Kidney capillary endothelial cell (primary cell): ENCODE measurements around the gene CCNO.

Experiments used
- DNase-seq: peaks from one replicate; pipeline ENCODE4 v3.0.0-alpha.2; 2018; ENCODE audit warnings: low spot score

The CCNO gene, protein sequence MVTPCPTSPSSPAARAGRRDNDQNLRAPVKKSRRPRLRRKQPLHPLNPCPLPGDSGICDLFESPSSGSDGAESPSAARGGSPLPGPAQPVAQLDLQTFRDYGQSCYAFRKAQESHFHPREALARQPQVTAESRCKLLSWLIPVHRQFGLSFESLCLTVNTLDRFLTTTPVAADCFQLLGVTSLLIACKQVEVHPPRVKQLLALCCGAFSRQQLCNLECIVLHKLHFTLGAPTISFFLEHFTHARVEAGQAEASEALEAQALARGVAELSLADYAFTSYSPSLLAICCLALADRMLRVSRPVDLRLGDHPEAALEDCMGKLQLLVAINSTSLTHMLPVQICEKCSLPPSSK

DNA sequence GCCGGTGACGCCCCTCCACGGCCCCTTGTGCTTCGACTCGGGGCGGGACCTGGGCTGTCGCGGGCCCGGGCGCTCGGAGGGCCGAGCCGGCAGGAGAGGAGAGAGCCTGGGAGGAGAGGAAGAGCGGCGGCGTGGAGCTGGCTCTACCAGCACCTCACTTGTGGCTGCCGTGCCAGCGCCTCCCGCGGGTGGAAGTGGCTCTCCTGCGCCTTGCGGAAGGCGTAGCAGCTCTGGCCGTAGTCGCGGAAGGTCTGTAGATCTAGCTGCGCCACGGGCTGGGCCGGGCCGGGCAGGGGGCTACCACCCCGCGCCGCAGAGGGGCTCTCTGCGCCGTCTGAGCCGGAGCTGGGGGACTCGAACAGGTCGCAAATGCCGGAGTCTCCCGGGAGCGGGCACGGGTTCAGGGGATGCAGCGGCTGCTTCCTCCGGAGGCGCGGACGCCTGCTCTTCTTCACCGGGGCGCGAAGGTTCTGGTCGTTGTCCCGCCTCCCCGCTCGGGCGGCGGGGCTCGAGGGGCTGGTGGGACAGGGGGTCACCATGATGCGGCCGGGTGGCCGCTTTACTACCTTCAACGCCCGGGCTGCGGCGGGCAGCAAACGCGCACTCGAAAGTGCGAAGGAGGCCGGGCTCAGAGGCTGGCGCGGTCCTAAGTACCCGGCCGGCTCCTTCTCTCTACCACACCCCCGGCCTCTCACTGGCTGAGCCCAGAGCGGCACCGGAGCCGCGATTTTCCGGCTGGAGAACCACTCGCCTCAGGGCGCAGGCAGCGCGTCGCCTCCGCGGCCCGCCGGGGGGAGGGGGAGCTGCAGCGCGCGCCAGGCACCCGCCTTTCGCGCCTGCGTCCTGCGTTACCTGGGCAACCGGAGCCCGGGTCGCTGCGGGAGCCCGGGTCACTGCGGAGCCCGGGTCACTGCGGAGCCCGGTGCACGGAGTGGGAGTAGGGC, at the start of gene CCNO:
Gene CCNO, minus strand, starts transcription at position 624 of the 944 bp plus-strand sequence. Its CDS starts 85 bp downstream, at position 539.
- DNase-seq, result peak; percentile 50

DNA sequence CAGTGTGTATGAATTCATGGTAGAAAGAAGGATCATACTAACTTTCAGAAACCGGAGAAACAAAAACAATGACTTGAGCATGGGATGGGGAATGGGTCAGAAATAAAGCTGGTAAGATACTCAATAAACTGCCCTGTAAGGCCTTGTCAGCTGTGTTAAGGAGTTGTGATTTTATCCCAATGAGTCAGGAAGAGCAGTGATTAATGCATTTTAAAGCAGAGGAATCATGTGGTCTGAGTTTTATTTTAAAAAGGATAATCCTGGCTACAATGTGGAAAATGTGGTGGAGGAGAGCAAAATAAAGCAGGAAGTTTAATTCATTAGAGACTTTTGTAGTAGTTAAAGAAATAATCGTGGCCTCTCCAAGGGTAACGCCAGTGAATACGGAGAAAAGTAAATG, 45.4 kb upstream of the CCNO start:
- no peak for DNase-seq

DNA sequence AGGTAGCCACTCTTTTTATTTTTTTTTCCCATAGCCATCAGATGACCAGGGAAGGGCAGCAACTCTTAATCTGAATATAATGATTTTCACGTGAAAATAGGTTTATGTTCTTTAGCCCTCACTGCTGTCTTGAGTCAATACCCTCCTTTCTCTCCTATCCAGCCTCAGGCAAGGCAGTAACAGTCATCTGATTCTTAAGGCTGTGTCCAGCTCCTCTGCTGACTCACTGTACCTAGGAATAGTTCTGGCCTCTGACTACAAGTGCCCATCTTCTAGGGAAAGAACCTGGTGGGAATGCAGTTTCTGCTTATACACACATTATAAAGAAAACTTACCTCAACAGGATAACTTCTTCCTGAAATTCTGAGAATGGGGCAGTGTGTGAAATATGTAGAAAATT, 43.4 kb upstream of the CCNO start:
- no peak for DNase-seq

DNA sequence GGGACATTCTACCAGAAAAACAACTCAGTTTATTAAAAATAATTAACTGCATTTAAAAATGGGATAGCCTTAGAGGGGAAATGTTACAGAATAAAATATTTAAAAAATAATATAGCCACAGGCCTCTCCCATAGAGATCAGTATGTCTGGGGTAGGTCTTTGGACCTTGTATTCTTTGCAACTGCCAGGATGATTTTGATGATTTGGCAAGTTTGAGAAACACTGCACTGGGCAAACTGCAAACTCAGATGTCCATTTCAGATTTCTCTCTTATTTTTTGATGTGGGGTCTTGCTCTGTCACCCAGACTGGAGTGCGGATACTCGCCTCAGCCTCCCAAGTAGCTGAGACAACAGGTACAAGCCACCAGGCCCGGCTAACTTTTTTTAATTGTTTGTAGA, 24.9 kb upstream of the CCNO start:
- no peak for DNase-seq

DNA sequence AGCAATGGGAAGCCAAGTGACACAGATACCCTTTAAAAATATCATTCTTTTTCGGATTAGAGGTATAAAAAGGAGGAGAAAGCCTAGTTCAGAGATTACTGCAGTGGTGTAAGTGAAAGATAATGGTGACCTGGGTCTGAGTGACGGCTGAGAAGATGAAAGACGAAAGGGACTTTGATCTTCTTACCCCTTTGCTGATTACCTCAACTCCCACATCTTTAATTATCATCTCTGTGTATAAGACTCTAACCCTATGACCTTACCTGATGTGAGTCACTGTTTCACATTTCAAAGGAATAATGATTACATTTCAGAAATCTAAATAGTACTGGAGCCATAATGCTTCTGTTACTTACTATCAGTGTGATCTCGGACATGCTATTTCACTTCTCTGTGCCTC, 21.4 kb upstream of the CCNO start:
- no peak for DNase-seq

DNA sequence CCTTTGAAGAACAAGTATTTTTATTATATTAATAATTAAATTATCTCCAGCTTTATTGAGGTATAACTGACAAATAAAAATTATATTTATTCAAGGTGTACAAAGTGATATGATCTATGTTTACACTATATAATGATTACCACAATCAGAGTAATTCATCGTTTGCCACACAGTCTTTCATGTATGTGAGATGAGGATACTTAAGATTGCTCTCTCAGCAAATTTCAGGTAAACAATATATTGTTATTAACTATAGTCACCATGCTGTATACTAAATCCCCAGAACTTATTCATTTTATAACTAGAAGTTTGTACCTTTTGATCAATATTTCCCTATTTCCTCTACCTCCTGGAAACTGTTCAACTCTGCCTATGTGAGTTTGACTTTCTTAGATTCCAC, 16.7 kb upstream of the CCNO start:
- no peak for DNase-seq

DNA sequence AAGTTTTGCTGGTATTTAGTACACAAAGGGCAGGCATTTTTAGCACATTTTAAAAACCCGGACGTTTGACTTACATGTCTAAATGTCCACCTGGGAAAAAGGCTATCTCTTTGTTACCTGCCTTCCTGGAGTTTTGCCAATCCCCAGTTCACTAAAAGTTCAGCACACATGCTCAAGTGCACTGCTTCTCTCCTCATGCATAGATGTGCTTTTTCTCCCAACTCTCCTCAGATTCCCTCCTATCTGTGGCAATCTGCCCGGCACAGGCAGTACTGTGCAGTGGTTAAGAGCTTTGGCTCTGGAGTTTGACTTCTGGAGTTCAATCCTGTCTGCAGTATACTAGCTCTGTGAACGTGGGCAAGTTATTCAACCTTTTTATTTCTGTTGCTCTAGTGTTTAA, 8.3 kb upstream of the CCNO start:
- DNase-seq, result no peak

DNA sequence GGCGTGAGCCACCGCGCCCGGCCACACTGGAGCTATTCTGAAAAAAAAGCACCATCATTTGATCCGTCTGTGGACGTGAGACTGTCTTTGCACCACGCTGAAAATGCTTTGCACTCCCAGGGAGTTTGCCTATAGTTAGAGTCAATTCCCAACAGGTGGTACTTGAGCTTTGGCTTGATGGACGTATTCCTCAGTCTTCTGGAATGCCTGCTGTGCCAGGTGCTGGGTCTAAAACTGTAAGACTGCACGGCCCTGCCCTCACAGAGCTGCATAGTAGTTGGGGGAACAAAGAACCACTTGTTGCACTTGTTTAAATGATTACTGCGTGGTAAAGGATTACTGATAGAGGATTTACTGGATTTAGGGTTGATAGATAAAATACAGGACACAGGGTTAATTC, 3.4 kb upstream of the CCNO start:
- no peak for DNase-seq

DNA sequence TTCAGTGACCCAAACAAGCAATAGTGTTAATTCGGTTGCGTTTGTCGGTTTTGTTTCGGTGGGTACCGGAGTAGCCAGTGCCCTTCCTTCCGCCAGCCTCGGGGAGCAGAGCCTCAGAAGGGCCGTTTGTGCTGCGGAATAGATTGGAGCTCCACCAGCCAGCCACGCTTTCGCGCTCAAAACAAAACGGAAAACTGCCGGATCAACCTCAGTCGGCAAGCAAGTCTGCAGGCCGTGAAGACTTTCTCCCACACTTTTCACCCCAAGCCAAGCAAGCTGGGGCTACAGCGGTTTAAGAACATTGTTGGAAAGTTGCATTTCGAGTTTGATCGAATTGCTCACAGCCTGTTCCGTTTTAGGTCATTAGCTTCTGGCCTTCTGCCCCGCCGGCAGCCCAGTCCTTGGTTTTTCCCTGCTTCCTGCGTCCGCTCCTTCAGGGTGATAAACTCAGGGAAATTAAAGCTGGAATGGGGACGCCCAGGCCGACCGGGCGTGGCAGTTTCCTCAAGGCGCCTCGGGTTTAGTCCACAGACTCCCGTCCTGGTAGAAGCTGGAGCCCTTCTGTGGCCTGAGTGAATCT, 803 bp upstream of the CCNO start:
- DNase-seq, result no peak

DNA sequence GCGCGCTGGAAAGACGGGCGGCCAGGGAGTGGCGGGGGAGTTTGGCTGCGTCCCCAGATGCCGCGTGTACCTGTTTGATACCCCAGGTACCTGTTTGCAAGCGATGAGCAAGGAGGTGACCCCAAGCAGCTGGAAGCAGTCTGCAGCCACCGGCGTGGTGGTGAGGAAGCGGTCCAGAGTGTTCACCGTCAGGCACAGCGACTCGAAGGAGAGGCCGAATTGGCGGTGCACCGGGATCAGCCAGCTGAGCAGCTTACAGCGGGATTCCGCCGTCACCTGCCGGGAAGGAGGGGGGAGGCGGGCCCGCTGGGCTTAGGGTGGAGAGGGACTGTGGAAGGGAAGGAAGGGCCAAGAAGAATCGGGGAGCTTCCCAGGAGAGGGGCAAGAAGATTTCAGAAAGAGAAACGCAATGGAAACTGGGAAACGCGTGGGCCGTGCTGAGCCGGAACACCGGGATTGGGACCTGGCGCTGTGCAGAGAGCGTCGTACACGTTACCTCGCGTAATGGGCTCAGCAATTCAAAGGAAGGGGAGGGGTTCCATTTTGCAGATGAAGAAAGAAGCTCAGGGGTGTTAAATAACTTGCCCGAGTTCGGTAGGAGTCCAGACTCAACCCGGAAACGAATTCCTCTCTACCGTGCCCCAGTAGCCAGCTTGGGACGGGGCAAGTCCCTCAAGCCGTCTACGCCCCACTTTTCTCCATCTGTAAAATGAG, 980 bp downstream of the CCNO start:
- no peak for DNase-seq

DNA sequence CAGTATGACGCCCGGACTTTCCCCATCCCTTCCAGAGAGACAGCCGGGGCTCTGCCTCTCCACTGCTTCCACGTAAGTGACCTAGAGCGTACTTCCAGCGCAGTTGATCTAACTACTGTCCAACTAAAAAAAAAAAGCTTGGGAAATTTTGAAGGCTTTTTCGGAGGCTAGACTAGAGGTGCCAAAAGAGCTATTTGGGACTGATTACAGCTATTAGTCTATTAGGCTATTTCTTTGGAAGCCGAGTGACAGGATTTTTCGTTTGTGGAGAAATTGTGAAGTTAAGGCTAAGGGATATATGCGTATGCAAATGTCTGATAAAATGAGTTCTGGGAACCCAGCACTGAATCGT, 1.5 kb downstream of the CCNO start:
- no peak for DNase-seq

DNA sequence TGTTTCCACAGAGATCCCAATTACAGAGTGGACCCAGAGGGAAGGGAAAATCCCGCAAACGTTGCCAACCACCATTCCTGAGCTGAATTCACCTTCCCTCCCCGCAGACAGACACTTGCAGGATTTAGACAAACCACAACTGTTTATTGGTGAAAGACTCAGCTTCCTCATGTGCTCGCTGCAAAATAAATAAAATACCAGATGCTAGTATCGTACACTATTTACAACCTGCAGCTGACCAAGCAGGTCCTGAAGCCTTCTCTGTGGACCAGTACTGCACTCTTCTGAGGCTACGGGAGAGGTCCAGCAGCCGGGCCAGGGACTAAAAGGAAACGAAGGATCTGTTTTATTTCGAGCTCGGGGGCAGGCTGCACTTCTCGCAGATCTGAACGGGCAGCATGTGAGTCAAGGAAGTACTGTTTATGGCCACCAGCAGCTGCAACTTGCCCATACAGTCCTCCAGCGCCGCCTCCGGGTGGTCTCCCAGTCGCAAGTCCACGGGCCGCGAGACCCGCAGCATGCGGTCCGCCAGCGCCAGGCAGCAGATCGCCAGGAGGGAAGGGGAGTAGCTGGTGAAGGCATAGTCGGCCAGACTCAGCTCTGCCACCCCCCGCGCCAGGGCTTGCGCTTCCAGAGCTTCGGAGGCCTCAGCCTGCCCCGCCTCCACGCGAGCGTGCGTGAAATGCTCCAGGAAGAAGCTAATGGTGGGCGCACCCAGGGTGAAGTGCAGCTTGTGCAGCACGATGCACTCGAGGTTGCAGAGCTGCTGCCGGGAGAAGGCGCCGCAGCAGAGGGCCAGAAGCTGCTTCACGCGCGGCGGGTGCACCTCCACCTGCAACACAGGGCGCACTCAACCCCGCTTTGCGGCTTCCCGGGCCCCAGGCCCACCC, 2.1 kb downstream of the CCNO start:
- no peak for DNase-seq

DNA sequence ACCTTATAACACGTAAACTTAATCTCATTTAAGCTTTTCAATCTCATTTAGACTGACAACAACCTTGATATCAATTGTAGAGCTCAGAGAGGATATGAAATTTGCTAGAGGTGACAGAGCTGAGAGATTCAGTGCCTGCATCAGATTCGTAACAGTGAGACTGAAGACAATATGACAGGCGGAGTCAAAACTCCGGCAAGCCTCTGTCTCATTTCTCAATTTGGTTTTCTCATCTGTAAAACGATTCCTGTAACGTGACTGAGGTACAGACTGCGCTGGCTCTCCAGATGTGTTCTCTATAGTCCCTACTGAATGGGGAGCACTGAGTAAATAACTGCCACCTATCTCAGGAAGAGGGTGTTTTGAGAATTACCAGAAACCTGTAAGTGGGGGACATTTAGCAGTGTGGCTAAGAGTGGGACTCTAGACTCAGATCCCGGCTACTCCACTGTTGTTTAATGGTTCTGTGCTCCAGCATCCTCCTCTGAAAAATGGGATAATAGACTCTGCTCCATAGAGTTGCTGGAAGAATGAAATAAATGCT, 3.2 kb downstream of the CCNO start:
- DNase-seq, result no peak

DNA sequence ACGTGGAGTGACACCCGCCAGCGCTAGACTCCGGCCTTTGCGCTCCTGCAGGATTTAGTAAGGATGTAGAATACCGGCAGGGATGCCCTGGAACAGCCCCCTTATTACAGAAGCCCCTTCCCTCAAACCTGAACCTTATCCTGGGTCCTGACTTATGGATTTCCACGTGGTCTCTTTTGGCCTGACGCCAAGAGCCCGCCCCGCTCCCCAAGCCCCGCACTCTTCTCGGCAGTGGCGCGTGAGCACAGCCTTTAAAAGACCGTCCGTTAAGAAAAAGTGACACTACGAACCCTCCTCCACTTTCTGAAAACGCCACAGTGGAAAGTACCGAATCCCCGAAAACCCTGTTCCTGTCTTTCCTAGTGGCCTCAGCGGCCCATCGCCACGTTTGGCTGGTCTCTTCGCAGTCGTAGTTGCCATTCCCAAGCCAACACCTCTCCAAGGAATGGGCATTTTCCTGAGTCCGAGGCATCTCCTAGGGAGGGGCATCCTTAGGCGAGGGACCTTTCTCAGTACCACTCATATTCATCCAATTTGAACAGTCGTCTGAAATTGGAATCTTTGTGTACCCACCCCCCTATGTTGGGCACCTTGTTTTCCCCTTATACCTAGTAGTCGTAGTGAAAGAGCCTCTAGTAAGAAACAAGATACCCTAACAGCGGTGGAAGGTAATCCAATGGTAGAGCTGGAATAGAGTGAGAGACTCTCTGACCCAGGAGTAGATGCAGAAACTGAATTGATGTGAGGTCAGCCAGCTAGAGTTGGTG, 5.6 kb downstream of the CCNO start:
- no peak for DNase-seq

DNA sequence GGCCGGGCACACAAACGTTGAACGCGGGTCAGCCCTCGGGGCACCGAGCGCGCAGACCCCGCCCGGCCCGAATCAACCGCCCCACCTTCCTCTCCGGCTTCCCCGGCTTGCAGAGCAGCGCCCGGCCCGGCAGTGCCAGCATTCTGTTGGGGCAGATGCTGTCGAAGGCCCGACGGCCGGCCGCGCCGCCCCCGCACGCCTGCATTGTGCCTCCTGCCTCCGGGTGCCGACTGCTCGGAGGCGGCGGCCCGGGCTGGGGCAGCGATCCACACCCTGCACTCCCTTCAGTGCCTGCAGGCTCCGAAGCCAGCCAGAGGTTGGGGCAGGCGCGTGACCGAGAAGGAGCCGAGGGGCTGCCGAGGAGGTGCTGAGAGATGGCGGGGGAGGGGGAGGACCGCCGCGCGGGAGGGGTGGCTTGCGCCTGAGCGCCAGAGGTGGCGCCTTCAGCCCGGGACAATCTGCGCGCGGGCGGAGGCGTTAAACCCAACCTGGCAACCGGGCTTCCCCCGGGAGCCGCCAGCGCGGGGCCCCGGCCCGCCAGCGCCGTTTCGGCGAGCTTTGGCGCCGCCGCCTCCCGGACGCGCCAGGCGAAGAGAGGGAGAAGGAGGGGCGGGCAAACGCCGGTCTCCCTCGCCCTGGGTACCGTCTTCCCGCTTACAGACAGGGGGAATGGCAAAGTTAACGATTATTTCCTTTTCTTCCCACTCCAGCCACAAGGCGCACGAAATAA, 6.3 kb downstream of the CCNO start, which contains the start of gene MCIDAS:
Gene MCIDAS, minus strand, starts transcription at position 382 of the 730 bp plus-strand sequence. Its CDS starts 177 bp downstream, at position 205.
- DNase-seq, result no peak

DNA sequence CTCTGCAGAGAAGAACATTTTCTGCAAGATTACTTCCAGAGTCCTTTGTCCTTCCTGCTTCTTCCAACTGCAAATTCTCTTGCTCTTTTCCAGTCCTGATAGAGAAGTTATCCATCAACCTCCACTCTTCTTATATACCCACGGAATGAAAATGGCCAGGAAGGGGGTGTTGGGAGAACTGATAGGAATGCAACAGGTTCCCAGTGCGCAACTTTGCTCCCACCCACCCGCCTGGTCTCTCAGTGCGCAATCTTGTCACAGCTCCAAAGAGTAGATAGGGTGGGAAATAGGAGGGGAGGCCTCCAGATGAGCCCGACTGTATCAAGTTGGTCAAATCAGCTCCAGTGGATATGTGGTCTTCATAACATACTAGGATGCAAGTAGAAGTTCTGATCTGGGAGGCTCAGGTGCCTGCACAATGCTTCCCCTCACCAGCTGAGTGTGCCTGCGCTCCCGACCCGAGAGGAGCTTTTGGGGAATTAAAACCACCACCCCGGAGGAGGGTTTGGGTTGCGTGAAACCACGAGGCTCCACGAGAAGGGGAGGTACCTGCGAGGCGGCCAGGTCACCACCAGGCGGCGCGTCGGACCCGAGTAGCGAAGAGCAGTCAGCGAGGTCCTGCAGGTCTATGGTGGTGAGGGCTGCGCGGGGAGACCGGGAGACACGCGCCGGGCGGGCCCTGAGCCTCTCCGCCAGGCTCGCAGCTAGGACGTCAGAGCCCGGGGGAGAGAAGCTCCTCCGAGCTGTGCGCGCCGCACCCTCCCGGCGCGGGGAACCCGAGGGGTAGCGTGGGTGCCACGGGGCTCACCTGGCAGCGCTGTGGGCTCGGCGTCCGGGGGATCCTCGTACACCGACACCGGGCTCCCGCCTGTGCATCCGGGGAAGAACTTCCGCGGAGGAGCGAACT, 7.1 kb downstream of the CCNO start:
- no peak for DNase-seq

DNA sequence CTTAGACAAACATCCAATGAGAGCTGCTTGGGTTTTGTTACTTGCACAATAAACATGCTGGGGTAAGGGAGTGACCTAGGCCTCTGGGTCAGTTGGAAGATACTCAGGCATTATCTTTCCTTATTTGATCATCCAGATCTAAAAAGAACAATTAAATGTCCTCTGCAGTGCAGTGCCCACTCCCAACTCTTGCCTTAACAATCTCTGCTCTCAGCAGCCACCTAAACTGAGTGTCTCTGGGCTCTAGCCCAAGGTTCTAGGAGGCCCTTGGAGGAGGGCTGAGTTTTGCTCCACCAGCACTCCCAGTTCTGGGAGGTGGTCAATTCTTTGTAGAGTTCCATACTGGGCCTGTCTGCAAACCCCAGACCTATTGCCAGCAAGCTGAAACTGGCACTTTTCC, 8.1 kb downstream of the CCNO start:
- DNase-seq, result no peak

DNA sequence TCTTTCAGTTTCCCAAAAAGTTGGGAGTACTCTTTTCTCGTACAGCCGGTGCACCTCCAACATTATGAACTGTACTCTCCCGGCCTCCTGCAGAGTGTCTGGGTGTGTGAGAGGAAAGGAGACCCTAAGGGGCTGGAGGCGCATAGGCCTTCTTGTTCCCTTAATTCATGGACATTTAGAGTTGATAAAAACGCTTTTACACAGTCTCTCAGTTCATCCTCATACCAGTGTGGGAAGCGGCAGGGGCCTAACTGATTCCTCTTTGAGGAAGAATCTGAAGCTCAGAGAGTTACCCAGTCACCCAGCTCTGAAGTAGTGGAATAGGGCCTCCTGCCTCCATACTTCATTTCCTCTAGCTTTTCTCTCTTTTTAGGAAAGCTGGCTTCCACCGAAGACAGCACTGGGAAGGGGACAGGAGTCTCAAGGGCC, 9.6 kb downstream of the CCNO start:
- DNase-seq, result no peak
